ENCODE data around the gene TMEM242.

TMEM242 gene

GRCh38 chr6:157325069-157325805 is 1.9 kb upstream of the TMEM242 start:
- TF ChIP-seq CTCF (IDR thresholded peaks at IDR 0.05; ENCODE audit: insufficient read depth, missing control alignments): no peak
- FAIRE-seq (no peak), DNase-seq (ENCODE audit: insufficient read length, low spot score) (no peak)

DNA sequence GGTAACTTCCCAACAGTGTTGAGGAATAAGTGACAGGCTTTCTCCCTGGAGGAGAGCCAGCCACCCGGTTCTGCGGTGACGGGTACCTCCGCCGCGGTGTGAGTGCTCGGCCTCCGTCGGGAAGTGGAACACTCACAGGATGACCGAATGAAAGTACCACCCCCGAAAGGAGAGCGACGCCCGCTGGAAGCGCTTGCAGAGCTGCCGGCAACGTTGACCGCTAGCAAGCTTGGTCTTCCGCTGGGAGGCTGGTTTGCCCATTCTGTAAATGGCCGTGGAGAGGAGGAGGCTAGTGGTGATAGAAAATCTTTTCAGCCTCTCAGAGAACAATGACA is 614 bp upstream of the TMEM242 start:
- DNase-seq (ENCODE audit: insufficient read length, low spot score) (peak; percentile 18), FAIRE-seq (no peak)
- no peak for TF ChIP-seq CTCF (IDR thresholded peaks at IDR 0.05; ENCODE audit: insufficient read depth, missing control alignments)

DNA sequence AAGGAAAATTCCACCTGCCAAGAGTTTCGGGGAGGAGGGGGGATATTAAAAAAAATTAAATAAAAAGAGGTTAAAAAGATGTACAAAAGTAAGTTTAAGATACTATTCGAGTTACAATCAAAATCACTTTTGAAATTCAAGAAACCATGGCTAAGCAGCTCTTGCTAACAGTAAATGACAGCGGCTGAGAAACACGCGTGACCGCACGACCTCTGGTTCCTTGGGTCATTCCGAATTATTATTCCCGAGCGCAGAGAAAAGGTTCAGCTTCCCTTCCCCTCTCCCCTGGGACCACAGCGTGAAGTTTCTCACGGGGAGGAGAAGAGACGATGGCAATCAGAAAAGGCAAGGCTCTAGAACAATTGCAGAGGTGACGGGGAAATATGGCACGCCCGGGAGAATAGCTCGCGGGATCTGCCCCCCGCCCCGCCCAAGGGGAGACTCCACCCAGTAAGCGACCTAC is 496 bp downstream of the TMEM242 start:
- DNase-seq (ENCODE audit: insufficient read length, low spot score): peak; percentile 53
- TF ChIP-seq CTCF (IDR thresholded peaks at IDR 0.05; ENCODE audit: insufficient read depth, missing control alignments): no peak
- FAIRE-seq: no peak

GRCh38 chr6:157316871-157317814 is 6.2 kb downstream of the TMEM242 start:
- FAIRE-seq (no peak), DNase-seq (ENCODE audit: insufficient read length, low spot score) (no peak)
- TF ChIP-seq CTCF (IDR thresholded peaks at IDR 0.05; ENCODE audit: insufficient read depth, missing control alignments): no peak

GRCh38 chr6:157314705-157315321 is 8.5 kb downstream of the TMEM242 start:
- TF ChIP-seq CTCF (IDR thresholded peaks at IDR 0.05; ENCODE audit: insufficient read depth, missing control alignments): peak; percentile 90
- FAIRE-seq: no peak
- DNase-seq (ENCODE audit: insufficient read length, low spot score): no peak

GRCh38 chr6:157313531-157314467 is 9.5 kb downstream of the TMEM242 start:
- FAIRE-seq (no peak), DNase-seq (ENCODE audit: insufficient read length, low spot score) (no peak)
- TF ChIP-seq CTCF (IDR thresholded peaks at IDR 0.05; ENCODE audit: insufficient read depth, missing control alignments): no peak
